ENCODE measurements around the gene MAGED1. TPM values are rescaled to one million over a fixed set of nuclear protein-coding genes. Genes with fewer than 3 reads are reported as not detected.

Gene MAGED1
- total and polyA plus RNA-seq, 2 of the 8 experiments (the other 6 are each of a cell fraction or from before 2014, with no cell fraction given), result 91.0 to 91.1 TPM

GRCh38 chrX:51902510-51903050 lies 9.2 kb downstream of the MAGED1 start:
- Histone ChIP-seq H2BK120ac (replicated peaks; ENCODE audit: low read depth, low read length) (no peak overlapping the region), H3K23me2 (ENCODE audit: low read depth, low read length) (no peaks in the 10 kb centered on the region), H3K9ac (replicated peaks in 1 of 4; ENCODE audit: extremely low read depth in 1 of 4, low read depth in 3 of 4, low read length in 3 of 4) (no peak overlapping the region), H3K4me2 (ENCODE audit: insufficient read depth in 1 of 2, low read depth in 2 of 2, low read length in 2 of 2) (no peak overlapping the region), H2AK5ac (ENCODE audit: low read depth, low read length) (no peak overlapping the region), H3K18ac (ENCODE audit: extremely low read depth, low read length) (no peak overlapping the region), H3K9me3 (ENCODE audit: insufficient read depth in 2 of 2, low read depth in 1 of 2, low read length in 1 of 2) (no peaks in the 10 kb centered on the region), H3K14ac (ENCODE audit: insufficient read length) (no peak overlapping the region), H2BK12ac (ENCODE audit: low read depth, low read length) (no peak overlapping the region), H4K91ac (replicated peaks; ENCODE audit: insufficient read length, low read length) (no peak overlapping the region), H3K23ac (ENCODE audit: insufficient read length) (no peak overlapping the region), H2BK20ac (ENCODE audit: low read length) (no peak overlapping the region), H3K4me3 (ENCODE audit: extremely low read depth in 1 of 4, insufficient read depth in 2 of 4, low read depth in 3 of 4, low read length in 4 of 4) (no peak overlapping the region), H2BK15ac (ENCODE audit: low read length) (no peak overlapping the region), H2AFZ (ENCODE audit: low read length) (no peak overlapping the region), H3K4ac (replicated peaks; ENCODE audit: insufficient read length, low read depth, low read length) (no peak overlapping the region), H3K36me3 (ENCODE audit: control insufficient read depth in 2 of 4, insufficient read depth in 4 of 4, low read length in 3 of 4) (peaks cover 6 to 35% (median 24%) of the 10 kb centered on the region in 4 experiments; a peak in 7 of 8 replicates), H4K5ac (ENCODE audit: insufficient read length, low read depth, low read length) (no peak overlapping the region), H3K27me3 (replicated peaks in 1 of 4; ENCODE audit: control insufficient read depth in 3 of 4, extremely low read depth in 1 of 4, insufficient read depth in 3 of 4, low read length in 3 of 4) (no peaks in the 10 kb centered on the region), H2BK5ac (ENCODE audit: low read depth, low read length) (no peak overlapping the region), H3K27ac (ENCODE audit: low read depth, low read length) (no peak overlapping the region), H3K56ac (replicated peaks; ENCODE audit: insufficient read length, low read depth, low read length) (no peak overlapping the region), H3K4me1 (replicated peaks in 1 of 4; ENCODE audit: control insufficient read depth in 3 of 4, insufficient read depth in 4 of 4, low read length in 3 of 4) (no peaks in the 10 kb centered on the region), H4K8ac (ENCODE audit: extremely low read depth, insufficient read depth, low read length) (no peak overlapping the region), H4K20me1 (replicated peaks in 1 of 2; ENCODE audit: control insufficient read depth in 1 of 2, insufficient read depth in 2 of 2, low read length in 2 of 2) (no peaks in the 10 kb centered on the region), H3K79me1 (ENCODE audit: low read depth, low read length) (no peaks in the 10 kb centered on the region), H3K79me2 (ENCODE audit: control insufficient read depth in 1 of 2, insufficient read depth in 2 of 2, low read length in 2 of 2) (no peaks in the 10 kb centered on the region)
- no peak for TF ChIP-seq RAD21 (IDR thresholded peaks at IDR 0.05 in 1 of 2, conservative IDR thresholded peaks at IDR 0.05 in 1 of 2; ENCODE audit: low read depth in 2 of 2, low read length in 2 of 2)
- WGBS, 2 experiments (ENCODE audit: extremely low coverage in 1 of 2, insufficient coverage in 1 of 2, insufficient read length in 1 of 2, insufficient replicate concordance in 2 of 2, low coverage in 1 of 2, low lambda C conversion rate in 2 of 2, missing lambda C conversion rate in 1 of 2), result 100% methylated on average over 3 of the region's 5 CpGs; no CpG with 5 or more reads in 1 of the 2 experiments
- ChIA-PET CTCF (ENCODE audit: partially characterized antibody) (no interaction called here), POLR2A (ENCODE audit: partially characterized antibody) (interaction anchor here (1.8 to 2.0 kb wide), 2 partner anchors 9 kb away, joined by 4 to 13 read pairs; partner anchors contain the start of gene MAGED1)
- DNase-seq (ENCODE audit: low read depth in 1 of 2, low spot score in 2 of 2), result no peak
- no peak for FAIRE-seq

Data from H1 (cell line).